AG09309 (cell line): ENCODE data around the gene AATF.

ENCODE experiments used
- DNase-seq: peaks from one replicate; pipeline ENCODE4 v3.0.0-alpha.2; 2010; ENCODE audit warnings: low read depth
- H3K4me3 ChIP-seq: 2 replicates; pipeline ENCODE4 v1.5.1; 2011; ENCODE audit warnings: mild to moderate bottlenecking, low read depth, low read length, moderate library complexity; ENCODE audit not compliant: control insufficient read depth
- CTCF ChIP-seq: IDR thresholded peaks from 2 replicates; pipeline ENCODE4 v1.5.1; 2011; ENCODE audit warnings: mild to moderate bottlenecking, low read depth, low read length, inconsistent platforms; ENCODE audit not compliant: insufficient read depth, control insufficient read depth; ENCODE audit errors: missing control alignments

AATF gene

GRCh38 chr17:37048811-37049210 lies 100.1 kb downstream of the AATF start:
- H3K4me3 ChIP-seq: no peak overlapping the region
- DNase-seq: no peak
- TF ChIP-seq CTCF: no peak

- TF ChIP-seq CTCF: no peak
- no peak for DNase-seq
- H3K4me3 ChIP-seq: no peak overlapping the region
Measured at GRCh38 chr17:37050920-37051319, 102.2 kb downstream of the AATF start.

- no peak for DNase-seq
- no peak for TF ChIP-seq CTCF
Measured at GRCh38 chr17:37051381-37051780, 102.6 kb downstream of the AATF start.

GRCh38 chr17:37051833-37052232 lies 103.1 kb downstream of the AATF start:
- TF ChIP-seq CTCF: no peak
- H3K4me3 ChIP-seq: no peak overlapping the region
- DNase-seq: no peak

More at GRCh38 chr17:37051381-37051780, 102.6 kb downstream of the AATF start:
- no peak overlapping the region for H3K4me3 ChIP-seq

- TF ChIP-seq CTCF: no peak
- DNase-seq: no peak
- no peak overlapping the region for H3K4me3 ChIP-seq
Measured at GRCh38 chr17:37052450-37052849, 103.7 kb downstream of the AATF start.

GRCh38 chr17:37054894-37055293 lies 106.1 kb downstream of the AATF start:
- no peak for DNase-seq
- TF ChIP-seq CTCF: no peak

GRCh38 chr17:37056622-37057021 lies 107.9 kb downstream of the AATF start:
- no peak for TF ChIP-seq CTCF
- H3K4me3 ChIP-seq: no peak overlapping the region
- no peak for DNase-seq

More at GRCh38 chr17:37054894-37055293, 106.1 kb downstream of the AATF start:
- H3K4me3 ChIP-seq: no peak overlapping the region
